Panc1 (cell line): Measurements from ENCODE around the gene CD14. TPM values are rescaled to one million over a fixed set of nuclear protein-coding genes. Genes with fewer than 3 reads are reported as not detected.

Experiments
- ATAC-seq: fragments of 200-7000 bp; cut with Tn5 transposase; 2 replicates; pipeline ENCODE4 v1.9.1; 2020; ENCODE audit warnings: mild to moderate bottlenecking, moderate library complexity
- BruUV-seq: library from RNA; stranded (reverse); fragments of 400-500 nt; replicated peaks from 2 replicates; lab custom pipeline; 2021; lab: Mats Ljungman, UMichigan
- CTCF ChIA-PET: fragments of 300-600 bp; sonication (Branson Sonifier 250); formaldehyde crosslinking; loops from one replicate; lab custom pipeline; 2022; ENCODE audit warnings: antibody characterized with exemption; lab: Charles Lee
- POLR2A ChIA-PET: fragments of 300-600 bp; sonication (Branson Sonifier 250); formaldehyde crosslinking; loops from one replicate; lab custom pipeline; 2022; ENCODE audit warnings: antibody characterized with exemption; lab: Charles Lee
- DNase-seq: peaks from one replicate; pipeline ENCODE4 v3.0.0-alpha.2; 2010; ENCODE audit warnings: low read depth, low spot score
- H3K27ac ChIP-seq: 2 replicates; pipeline ENCODE4 v1.5.1; 2011; ENCODE audit warnings: mild to moderate bottlenecking, low read length, inconsistent platforms
- H3K27me3 ChIP-seq: fragments of 200-500 bp; sonication (Bioruptor generic); 2 replicates; pipeline ENCODE4 v1.6.0; 2014; ENCODE audit warnings: low read length, inconsistent platforms; ENCODE audit not compliant: control insufficient read depth, insufficient read depth
- H3K36me3 ChIP-seq: fragments of 200-500 bp; sonication (Bioruptor generic); 2 replicates; pipeline ENCODE4 v1.5.1; 2014; ENCODE audit warnings: inconsistent platforms, mild to moderate bottlenecking, low read length, moderate library complexity; ENCODE audit not compliant: control insufficient read depth, insufficient read depth
- H3K4me1 ChIP-seq: 2 replicates; pipeline ENCODE4 v1.5.1; 2011; ENCODE audit warnings: inconsistent platforms, mild to moderate bottlenecking, low read length, moderate library complexity; ENCODE audit not compliant: control insufficient read depth, insufficient read depth
- H3K4me3 ChIP-seq, 2 experiments: 2 replicates each; pipeline ENCODE4 v1.5.1; 2011 to 2012; ENCODE audit warnings: low read depth in 2 of 2, low read length in 2 of 2, mild to moderate bottlenecking in 2 of 2, inconsistent platforms in 1 of 2, moderate library complexity in 1 of 2
- H3K9me3 ChIP-seq: fragments of 200-500 bp; sonication (Bioruptor generic); 2 replicates; pipeline ENCODE4 v1.5.1; 2014; ENCODE audit warnings: low read depth, mild to moderate bottlenecking, inconsistent platforms, low read length, moderate library complexity; ENCODE audit not compliant: control insufficient read depth, insufficient read depth
- CTCF ChIP-seq: fragments of 450-650 bp; IDR thresholded peaks from 2 replicates; pipeline ENCODE4 v1.5.1; 2017; ENCODE audit warnings: mild to moderate bottlenecking
- POLR2AphosphoS5 ChIP-seq: IDR thresholded peaks from 2 replicates; pipeline ENCODE4 v1.6.1; 2012; ENCODE audit warnings: mild to moderate bottlenecking, low read depth, low read length, moderate library complexity
- REST ChIP-seq, 2 experiments: IDR thresholded peaks; 2 replicates each; pipeline ENCODE4 v1.6.1; 2011 to 2012; ENCODE audit warnings: low read depth in 2 of 2, control low read depth in 1 of 2, low read length in 1 of 2, mild to moderate bottlenecking in 1 of 2, moderate library complexity in 1 of 2; ENCODE audit not compliant: insufficient read depth in 1 of 2
- SIN3A ChIP-seq: IDR thresholded peaks from 2 replicates; pipeline ENCODE4 v1.6.1; 2012; ENCODE audit warnings: low read depth, mild to moderate bottlenecking, low read length, moderate library complexity, borderline replicate concordance; ENCODE audit not compliant: insufficient read depth
- TCF7L2 ChIP-seq: IDR thresholded peaks from 2 replicates; pipeline ENCODE4 v1.6.1; 2011; ENCODE audit warnings: mild to moderate bottlenecking, low read depth, low read length, inconsistent platforms
- in situ Hi-C: cut with HindIII; loops from 2 replicates; pipeline ENCODE4 v1.10.0; 2016; ENCODE audit warnings: low sequenced_read_pairs, low pct_unique_long_range_greater_than_20kb
- intact Hi-C: fragments of 100-400 bp; cut with micrococcal nuclease; formaldehyde crosslinking; loops from one replicate; pipeline ENCODE4 v1.10.0; 2022; ENCODE audit not compliant: unreplicated experiment
- total RNA-seq: library from RNA; stranded (reverse); gene quantifications from one replicate; pipeline ENCODE4 v1.2.1, GENCODE V29; 2021; ENCODE audit not compliant: unreplicated experiment

The CD14 gene
- total RNA-seq, 1 experiment from 2014 or later: 2.5 TPM

DNA sequence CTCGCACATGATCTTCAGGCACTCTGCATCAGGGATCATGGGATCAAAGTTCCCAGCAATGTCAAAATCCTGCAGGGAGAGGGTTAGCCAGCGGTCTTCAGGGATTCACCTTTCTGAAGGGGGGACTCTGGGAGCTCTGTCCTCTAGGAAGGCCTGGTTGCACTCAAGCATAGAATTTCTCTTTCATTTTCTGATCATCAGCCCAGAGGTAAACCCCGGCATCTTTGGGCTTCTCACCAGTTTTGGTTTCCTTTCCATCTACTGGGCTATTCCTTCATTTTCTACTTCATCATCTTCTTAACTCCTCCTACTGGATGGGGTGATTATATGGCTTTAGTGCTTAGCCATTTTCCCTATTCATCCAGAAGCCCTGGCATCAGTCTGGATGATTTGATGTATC is 45.0 kb upstream of the CD14 start:
- no TSS peak for BruUV-seq
- ChIA-PET CTCF (no interaction called here), POLR2A (no interaction called here)
- DNase-seq (no peak), ATAC-seq (no peak)
- intact Hi-C loops: no loop called here
- Histone ChIP-seq H3K4me3 (no peak overlapping the region), H3K27me3 (no peaks in the 10 kb centered on the region), H3K27ac (no peak overlapping the region), H3K9me3 (no peaks in the 10 kb centered on the region), H3K4me1 (no peaks in the 10 kb centered on the region), H3K36me3 (peaks cover 20% of the 10 kb centered on the region)
- TF ChIP-seq SIN3A (no peak), CTCF (no peak), POLR2AphosphoS5 (no peak), REST (IDR thresholded peaks at IDR 0.05; ENCODE audit: insufficient read depth in 1 of 2, low read depth in 2 of 2, low read length in 1 of 2) (no peak), TCF7L2 (no peak)
- in situ Hi-C loops: no loop called here

DNA sequence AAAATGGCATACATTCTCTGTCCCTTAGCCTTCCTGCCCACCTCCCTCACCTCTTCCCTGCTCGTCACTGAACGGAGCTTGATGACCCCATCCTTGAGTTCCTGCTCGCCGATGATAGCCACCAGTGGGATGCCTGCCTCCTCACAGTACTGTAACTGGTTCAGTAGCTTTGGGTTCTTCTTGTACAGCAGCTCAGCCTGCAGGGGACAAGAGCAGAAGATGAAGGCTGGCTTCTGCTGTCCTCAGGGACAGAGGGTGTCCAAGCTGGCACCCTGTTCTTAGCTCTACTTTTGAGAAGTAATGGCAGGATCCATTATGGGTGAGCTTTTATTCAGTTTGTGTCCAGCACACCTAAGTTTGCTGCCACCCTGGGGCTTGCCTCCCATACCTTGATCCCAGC is 41.7 kb upstream of the CD14 start:
- no peak for DNase-seq
- ATAC-seq: no peak
- POLR2A ChIA-PET: interaction anchor here (0.9 kb wide), 1 partner anchor 16 kb away, joined by 3 read pairs; no protein-coding TSS in a partner anchor
- no TSS peak for BruUV-seq
- H3K4me3 ChIP-seq: no peak overlapping the region
- in situ Hi-C loops (no loop called here), intact Hi-C loops (no loop called here)
- peaks cover 14% of the 10 kb centered on the region for H3K36me3 ChIP-seq
- H3K27me3 ChIP-seq: no peaks in the 10 kb centered on the region
- no peak for TF ChIP-seq SIN3A
- CTCF ChIA-PET: no interaction called here
- no peaks in the 10 kb centered on the region for H3K9me3 ChIP-seq
- H3K4me1 ChIP-seq: no peaks in the 10 kb centered on the region
- no peak overlapping the region for H3K27ac ChIP-seq

GRCh38 chr5:140674211-140674610 is 41.2 kb upstream of the CD14 start:
- no TSS peak for BruUV-seq
- intact Hi-C loops: no loop called here

More at GRCh38 chr5:140674211-140674610, 41.2 kb upstream of the CD14 start:
- ChIA-PET CTCF (no interaction called here), POLR2A (no interaction called here)
- Histone ChIP-seq H3K9me3 (no peaks in the 10 kb centered on the region), H3K36me3 (peaks cover 11% of the 10 kb centered on the region), H3K27ac (no peak overlapping the region), H3K4me1 (no peaks in the 10 kb centered on the region), H3K4me3 (no peak overlapping the region), H3K27me3 (no peaks in the 10 kb centered on the region)
- TF ChIP-seq TCF7L2 (no peak), POLR2AphosphoS5 (no peak), CTCF (no peak)
- in situ Hi-C loops: no loop called here
- peak; percentile 47 for ATAC-seq
- DNase-seq: no peak
